Pulmonary artery endothelial cell (primary cell): ENCODE results near the gene CD55. TPM values are rescaled to one million over a fixed set of nuclear protein-coding genes. Genes with fewer than 3 reads are reported as not detected.

Source experiments
- DNase-seq: peaks from one replicate; pipeline ENCODE4 v3.0.0-alpha.2; 2011; ENCODE audit warnings: low read depth, low spot score
- total RNA-seq: library from RNA; depleted of rRNA; stranded (reverse); fragments of >200 nt; gene quantifications from 2 replicates; pipeline ENCODE4 v1.2.3, GENCODE V29; 2014

The CD55 gene
- total RNA-seq, 1 donor from 2014 or later, result 73.1 TPM

DNA sequence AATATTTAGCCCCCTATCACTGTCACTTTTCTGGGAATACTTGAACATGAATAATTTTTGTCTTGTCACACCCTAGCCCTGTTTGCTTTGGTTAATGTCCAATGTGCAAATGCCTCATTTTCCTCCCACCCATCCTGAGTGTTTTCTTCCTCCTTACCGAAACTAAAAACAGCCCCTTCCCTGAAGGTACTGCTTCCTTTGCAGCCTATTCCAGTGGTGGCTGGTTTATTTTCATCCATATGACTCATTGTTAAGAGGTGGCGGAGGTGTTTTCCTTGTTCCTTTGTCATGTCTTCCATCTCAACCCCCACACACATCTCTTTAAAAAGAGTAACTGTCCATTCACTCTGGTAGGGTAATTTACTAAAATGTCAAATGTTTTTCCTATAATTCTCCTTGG lies 40.4 kb downstream of the CD55 start:
- no peak for DNase-seq

DNA sequence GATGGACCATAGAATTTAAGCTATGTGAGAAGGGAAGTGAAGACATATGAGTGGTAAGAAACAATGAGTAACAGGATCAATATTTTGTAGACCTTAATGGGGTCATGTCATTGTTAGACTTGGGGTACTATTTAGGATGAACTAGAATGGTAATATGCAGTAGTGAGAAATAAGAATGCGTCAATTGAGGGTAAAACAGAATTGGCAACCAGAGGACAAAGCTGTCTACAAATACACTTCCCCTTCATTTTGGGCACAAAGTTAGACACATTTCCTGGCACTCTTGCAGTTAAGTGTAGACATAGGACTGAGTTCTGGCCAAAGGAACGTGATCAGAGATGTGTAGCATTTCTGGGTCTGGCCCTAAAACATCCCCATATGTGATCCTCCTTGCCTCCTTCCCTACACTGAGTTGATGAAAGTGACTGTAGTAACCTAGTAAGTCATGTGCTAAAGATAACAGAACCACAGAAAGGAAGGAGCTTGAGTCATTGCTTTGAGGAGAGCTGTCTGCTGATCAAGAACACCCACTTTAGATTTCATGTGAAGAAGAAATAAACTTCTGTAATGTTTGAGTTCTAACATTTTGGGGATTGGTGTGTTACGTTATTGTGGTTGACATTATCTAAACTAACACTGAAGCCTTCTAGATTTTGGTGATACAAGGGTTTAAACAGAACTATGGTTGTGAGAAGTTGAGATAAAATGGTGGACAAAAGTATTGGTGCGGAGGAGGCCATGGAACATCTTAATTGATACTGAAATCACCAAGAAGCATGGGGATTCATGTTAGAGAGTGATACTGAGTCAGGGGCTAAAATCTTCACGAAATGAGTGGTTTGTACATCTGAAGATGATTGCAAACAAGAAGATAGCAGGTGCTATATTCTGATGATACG lies 41.7 kb downstream of the CD55 start:
- DNase-seq, result no peak

DNA sequence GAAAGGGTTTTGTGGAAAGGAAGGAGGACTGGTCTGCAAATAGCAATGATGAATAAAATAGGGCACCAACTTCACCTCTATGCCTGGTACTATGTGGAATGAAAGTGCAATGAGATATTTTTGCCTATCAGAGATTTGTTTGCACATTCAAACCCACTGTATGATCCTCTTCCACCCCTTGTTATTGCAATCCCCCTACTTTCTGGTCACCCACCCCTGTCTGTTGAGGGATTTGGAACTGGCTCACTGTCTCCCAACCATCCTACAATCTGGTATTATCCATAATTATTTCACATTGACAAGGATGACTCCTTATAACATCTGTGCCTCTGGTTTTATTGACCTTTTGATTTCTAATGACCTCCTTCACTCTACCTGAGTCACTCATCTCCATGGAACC lies 42.4 kb downstream of the CD55 start:
- DNase-seq, result no peak

DNA sequence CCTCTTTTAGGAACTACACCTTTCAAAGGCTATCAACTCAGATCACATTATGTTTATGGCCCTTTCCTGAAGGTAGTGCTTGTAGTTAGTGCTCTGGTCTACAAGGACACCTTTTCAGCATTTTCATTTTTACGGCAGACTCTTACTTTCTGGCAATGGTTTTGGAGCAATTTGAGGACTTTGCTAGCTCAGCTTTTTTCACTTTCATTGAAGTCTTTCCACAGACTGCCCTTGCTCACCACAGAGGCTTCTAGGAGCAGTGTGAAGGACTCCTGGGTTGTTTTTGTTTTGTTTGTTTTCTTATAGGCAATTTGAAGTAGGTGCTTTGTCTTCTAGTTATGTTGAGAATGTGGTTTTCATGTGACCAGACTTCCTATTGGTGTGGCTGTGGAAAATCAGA lies 43.1 kb downstream of the CD55 start:
- DNase-seq, result no peak

DNA sequence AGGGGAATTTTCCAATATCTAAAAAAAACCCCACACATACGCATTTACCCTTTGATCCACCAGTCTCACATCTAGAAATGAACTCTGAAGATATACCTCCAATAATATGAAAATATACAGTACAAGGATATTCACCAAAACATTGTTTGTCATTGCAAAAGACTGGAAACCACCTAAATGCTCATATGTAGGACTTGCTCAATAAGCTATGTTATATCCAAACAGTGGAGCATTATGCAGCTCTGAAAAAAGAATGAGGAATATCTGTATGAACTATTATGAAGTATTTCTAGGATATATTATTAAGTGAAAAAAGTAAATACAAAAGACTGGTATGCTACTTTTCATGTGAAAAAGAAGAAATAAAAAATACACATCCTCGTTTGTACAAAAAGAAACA lies 43.6 kb downstream of the CD55 start:
- no peak for DNase-seq

DNA sequence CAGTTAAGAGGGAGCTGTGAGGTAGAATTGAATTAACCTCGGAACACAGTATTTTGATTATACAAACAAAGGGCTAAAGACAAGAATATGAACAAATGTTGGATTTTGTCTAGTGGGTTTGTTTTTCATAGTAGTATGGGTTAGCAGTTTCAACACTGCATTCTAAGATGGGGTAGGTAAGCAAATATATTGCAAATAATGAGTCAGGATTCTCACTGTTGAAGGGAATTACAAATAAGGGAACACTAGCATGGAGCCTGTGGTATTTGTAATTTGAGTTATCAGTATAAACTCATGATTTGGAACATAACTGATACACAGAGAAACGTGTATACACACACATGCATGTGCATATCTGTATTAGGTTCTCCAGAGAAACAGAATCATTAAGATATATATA lies 44.5 kb downstream of the CD55 start:
- no peak for DNase-seq

DNA sequence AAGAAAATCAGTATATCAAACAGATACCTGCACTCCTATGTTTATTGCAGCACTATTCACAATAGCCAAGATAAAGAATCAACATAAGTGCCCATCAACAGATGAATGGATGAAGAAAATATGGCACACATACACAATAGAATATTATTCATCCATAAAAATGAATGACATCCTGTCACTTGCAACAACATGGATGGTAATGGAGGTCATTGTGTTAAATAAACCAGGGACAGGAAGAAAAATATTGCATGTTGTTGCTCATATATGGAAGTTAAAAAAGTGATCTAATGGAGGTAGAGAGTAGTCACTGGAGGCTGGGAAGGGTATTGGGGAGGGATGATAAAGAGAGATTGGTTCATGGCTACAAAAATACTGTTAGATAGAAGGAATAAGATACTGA lies 67.2 kb downstream of the CD55 start:
- DNase-seq, result no peak

DNA sequence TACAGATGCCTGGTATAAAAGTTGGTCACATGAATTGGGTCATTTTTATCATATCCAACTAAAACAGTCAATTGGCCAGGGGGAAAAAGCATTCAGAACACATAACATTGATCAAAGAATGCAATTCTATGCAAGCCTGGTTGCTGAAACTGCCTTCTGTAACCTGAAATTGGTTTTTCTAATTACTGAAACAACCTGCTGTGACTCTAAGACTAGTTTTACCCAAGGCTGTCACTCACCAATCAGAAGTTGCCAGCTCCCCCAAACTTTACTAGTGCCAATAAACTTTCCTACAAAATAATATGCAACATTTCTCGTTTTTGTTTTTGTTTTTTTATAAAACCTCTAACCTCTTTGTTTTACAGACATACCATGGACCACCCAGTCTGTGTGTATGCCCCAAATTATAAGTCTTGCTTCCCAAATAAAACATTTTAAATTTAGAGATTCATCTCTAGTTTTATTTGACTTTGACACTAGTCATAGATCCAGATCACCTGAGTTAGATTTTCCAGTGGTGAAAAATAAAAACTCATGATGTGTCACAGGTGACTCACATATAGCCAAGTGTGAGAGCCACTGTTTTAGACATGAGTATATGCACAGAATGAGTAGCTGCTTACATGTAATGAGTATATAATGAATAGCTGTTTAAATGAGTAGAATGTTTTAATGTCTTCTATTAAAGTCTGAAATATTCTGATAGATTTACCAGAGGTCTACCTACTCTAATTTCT lies 68.4 kb downstream of the CD55 start:
- no peak for DNase-seq

DNA sequence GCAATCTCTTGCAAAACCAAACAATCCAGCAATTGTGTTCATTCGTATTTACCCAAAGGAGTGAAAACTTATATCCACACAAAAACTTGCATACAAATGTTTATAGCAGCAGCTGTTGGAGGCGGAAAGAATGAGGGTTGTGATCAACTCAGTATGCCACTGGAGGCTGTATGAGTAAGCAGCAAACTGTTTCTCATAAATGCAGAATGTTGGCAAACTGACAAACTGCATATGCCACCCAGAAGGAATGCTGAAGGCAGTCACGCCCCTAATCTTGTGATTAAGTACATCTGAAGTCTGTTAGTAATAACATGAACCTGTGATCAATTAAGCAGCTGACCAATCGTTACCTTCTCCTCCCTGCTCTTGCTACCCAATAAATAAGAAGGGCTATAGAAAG lies 72.1 kb downstream of the CD55 start:
- DNase-seq, result peak; percentile 80

DNA sequence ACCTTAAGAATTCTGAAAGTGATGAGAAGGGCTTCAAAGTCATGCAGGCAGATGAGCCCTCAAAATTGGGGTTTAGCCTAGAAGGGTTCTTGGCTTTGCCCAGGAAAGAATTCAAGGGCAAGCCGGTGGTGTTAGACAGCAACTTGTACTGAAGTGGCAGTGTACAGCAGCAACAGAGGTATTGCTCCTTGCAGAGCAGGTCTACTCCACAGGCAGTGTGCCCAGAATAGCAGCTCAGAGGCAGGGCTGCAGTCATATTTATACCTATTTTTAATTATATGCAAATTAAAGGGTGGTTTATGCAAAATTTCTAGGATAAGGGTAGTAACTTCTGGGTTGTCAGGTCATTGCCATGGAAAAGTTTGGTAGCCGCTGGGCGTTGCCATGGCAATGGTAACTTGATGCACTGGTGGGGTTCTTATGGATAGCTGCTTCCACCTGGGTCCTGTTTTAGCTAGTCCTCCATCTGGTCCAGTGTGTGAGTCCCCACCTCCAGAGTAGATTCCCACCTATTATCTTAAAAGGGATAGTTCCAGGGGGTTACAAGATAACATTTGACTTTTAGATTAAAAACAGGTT lies 74.8 kb downstream of the CD55 start:
- DNase-seq, result no peak

DNA sequence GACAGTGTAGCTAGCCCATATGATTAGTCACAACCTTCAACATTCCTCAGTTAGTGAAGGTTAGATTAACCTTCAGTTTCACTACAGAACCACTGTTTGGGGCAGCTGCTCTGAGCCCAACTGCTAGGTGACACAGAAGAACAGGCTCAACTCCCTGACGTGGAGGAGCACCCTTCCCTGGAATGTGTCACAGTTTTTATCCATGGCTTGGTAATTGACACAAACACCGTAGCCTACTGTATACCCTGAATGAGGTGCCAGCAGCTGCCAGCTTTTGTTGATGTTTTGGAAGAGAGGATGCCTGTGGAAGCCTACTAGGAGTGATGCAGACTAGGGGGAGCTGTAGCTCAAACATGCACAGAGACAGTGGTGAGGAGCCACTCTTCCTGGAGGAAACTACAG lies 76.0 kb downstream of the CD55 start:
- no peak for DNase-seq

DNA sequence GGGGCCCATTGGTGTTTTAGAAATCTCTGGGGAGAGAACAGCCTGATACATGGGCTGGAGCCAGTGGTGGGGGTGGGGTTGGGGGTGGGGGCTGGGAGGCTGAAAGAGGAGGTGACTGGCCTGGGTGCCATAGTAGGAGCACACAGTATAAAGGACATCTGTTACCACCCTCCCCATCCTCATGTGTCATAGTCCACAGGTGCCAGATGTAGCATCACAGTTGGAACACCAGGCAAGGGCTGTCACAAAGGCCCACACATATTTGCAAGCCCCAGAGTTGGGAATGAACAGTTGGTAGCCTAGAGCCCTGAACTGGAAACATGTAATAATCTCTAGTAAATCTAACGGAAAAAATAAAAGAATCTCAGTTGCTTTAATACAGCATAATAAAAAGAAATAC lies 77.5 kb downstream of the CD55 start:
- DNase-seq, result no peak

DNA sequence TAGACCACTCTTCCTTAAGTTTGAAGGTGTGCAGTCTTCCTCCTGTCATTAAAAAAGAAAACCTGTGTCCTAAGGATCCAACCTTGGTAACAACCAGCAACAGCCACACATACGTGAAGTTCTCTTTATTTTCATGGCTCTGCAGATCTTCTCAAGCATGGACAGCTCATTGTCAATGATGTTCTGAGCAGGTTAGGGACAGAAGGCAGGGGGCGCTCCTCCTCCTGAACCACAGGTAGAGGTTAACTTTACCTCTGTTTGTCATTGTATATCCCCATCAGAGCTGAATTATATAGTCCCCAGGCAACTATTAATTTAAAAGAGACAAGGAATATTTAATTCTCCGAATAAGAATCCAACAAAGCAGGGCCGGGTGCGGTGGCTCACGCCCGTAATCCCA lies 80.1 kb downstream of the CD55 start:
- no peak for DNase-seq

DNA sequence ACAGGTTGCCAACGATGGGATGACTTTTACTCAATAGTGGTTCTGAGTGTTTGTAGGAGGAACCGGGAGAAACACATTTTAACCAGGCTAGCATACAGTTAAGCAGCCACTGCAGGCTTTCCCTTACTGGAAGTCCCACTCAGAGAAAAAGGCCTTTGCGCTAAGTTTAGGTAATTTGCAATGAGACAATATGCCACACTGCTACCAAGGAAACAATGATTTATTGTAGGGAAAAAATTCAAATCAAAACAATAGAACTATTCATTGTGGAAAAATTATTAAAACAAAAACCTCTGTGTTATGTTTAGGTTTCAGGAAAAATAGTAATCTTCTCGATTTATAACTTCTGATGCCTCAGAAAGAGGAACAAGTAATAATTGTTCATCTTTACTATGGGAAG lies 81.3 kb downstream of the CD55 start:
- DNase-seq, result peak; percentile 1

DNA sequence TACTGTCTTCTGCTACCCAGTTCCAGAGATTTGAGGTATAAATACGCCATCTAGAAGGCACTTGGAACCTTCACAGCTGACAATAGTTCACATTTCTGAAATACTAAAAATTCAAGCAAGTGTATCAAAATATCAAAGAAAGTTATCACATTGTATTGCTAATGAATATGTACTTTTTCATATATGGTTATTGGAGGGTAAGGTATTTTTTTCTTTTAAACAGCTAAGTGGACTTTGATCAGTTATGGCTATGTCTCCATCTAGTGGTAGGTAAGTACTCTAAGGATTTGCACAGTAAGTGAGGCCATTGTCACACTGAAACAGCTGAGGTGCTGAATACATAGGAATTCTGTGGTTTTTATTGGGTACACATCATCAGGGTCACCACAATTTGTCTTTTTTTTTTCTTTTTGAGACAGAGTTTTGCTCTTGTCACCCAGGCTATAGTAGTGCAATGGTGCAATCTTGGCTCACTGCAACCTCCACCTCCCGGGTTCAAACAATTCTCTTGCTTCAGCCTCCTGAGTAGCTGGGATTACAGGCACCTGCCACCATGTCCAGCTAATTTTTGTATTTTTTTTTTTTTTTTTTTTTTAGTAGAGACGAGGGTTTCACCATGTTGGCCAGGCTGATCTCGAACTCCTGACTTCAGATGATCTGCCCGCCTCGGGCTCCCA lies 83.5 kb downstream of the CD55 start:
- DNase-seq, result peak; percentile 37

DNA sequence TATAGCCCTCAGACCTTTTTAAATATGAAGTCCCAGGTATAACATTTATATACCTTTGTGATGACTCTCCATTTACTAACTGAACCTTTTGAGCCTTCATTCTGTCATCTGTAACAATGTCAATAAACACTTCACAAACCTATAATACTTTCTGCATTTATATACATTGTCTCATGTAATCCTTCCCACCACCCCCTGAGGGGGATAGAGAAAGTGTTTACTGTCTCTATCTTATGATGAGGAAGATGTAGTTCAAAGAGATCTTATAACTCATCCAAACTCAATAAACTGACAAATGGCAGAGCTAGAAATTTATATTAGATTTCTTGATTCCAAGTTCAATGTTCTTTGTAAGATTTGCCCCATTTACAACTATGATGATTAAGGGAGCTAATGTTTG lies 84.3 kb downstream of the CD55 start:
- DNase-seq, result no peak

DNA sequence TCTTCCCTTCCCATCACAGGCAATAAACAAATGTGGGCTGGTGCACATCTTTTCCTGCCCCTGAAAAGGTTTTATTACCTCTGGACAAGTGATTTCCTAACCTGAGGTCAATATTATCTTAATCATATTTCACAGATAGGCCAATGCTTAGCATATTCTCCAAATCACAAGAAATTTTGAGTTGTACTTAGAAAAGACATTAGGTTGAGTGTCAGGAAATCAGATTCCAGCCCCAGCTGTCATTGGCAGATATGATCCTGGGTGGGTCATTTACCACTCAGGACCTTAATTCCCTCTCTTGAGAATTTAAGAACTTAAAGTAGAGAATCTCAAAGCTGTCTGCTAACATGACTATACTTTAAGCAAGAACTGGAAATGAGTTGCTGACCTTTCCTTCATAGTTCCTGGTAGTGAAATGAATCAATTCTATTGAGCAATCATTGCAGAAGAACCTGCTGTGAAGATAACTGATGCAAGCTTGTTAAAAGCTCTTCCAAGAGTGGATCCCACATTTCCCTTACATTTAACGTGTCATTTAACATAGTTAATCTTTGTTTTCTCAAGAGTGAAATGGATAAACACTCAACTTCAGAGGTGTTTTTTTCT lies 86.3 kb downstream of the CD55 start:
- no peak for DNase-seq
